GM20000 (cell line): Measurements from ENCODE around the gene VWA3B.

ENCODE experiments used
- DNase-seq: peaks from one replicate; pipeline ENCODE4 v3.0.0; 2012; ENCODE audit warnings: low spot score
- CTCF ChIP-seq: IDR thresholded peaks from 2 replicates; pipeline ENCODE4 v1.5.1; 2012; ENCODE audit warnings: mild to moderate bottlenecking, control low read depth; ENCODE audit errors: extremely low read depth, missing control alignments

The VWA3B gene

DNA sequence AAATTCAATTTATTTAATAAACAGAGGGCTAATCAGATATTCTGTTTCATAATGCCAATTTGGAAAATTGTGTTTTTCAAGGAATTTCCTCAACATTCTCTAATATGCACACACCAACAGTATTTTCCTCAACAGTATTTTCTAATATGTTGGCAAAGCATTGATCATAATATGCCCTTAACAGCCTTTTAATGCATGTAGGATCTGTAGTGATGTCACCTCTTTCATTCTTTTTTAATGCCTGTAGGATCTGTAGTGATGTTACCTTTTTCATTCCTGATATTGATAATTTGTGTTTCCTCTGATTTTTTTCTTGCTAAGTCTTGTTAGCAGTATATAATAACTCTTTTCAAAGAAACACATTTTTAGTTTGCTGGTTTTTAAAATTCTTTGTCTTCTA lies 15.9 kb downstream of the VWA3B start:
- DNase-seq = no peak
- TF ChIP-seq CTCF = no peak

DNA sequence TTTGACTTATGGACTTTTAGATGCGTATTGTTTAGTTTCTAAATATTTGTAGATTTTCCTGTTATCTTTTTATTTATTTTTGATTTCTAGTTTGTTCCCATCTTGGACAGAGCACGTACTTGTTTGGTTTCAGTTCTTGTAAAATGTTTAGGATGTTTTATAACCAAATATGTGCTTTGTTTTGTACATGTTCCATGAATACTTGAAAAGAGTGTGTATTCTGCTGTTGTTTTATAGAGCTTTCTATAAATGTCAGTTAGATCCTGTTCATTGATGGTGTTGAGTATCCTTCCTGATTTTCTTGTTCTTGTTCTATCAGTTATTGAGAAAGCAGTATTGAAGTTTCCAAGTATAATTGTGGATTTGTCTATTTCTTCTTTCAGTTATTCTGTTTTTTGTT lies 21.1 kb downstream of the VWA3B start:
- DNase-seq = no peak
- no peak for TF ChIP-seq CTCF

DNA sequence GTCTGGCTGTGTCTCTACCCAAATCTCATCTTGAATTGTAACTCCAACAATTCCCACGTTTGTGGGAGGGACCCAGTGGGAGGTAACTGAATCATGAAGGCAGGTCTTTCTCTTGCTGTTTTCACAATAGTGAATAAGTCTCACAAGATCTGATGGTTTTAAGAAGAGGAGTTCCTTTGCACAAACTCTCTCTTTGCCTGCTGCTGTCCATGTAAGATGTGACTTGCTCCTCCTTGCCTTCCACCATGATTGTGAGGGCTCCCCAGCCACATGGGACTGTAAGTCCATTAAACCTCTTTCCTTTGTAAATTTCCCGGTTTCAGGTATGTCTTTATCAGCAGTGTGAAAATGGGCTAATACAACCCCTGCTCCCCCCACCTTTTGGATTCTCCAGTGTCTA lies 23.8 kb downstream of the VWA3B start:
- no peak for DNase-seq
- TF ChIP-seq CTCF = no peak

DNA sequence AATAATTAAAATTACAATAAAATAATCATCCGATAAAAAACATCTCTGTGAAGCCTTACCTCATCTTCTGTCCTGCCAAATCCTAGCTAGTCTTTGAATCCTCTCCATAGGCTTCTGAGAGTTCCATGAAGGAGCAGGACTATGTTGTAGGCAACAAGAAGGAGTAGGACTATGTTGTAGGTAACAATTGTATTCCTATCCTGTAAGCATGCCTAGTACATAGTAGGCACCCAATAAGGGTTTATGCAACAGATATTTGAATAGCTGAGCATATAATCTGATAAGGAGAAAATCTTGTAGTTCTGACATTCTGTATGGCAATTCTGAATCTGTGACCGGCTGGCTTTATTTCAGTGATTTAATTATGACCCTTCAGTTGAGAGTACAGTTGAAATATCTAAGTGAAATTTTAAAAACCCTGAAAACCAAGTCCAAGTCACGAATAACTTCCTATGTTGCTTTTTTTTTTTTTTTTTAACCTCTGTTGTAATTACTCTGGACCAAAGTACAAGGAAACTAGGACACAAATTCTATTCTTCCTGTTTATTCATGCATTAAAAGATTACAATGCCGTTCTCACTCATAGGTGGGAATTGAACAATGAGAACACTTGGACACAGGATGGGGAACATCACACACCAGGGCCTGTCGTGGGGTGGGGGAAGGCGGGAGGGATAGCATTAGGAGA lies 27.8 kb downstream of the VWA3B start:
- DNase-seq = no peak
- TF ChIP-seq CTCF = no peak

DNA sequence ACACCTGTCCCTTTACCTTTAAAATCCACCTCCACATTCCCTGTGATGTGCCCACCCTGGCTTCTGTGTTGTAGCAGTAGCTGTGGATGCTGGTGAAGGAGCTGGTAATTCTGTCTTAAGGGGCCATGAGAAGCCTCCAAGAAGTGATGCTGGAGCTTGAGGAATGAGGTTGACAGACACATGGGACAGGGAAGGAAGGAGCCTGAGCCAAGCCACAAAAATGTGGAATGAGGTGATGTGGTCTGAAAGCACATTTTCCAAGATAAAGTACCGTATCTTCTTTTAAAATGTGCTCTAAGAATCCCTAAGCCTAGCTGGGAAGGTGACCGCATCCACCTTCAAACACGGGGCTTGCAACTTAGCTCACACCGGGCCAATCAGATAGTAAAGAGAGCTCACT lies 31.2 kb downstream of the VWA3B start:
- no peak for TF ChIP-seq CTCF
- DNase-seq = no peak

DNA sequence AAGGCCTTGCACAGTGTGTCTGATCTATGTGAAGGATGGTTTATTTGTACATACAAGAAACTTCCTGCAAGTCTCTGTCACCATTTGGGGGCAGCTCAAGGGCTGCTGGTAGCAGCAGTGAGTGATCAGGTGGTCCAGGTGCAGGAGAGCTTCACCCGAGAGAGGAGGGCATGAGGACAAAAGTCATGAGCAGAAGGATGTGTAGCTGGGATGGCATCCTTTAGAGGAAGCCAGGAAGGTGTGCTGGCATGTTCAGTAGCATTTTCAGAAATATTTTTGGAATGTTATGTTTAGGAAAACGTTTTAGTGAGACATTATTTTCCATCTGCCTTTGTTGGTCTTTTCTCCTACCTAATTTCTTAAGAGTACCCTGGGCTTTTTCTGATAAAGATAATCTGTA lies 31.9 kb downstream of the VWA3B start:
- TF ChIP-seq CTCF = no peak

DNA sequence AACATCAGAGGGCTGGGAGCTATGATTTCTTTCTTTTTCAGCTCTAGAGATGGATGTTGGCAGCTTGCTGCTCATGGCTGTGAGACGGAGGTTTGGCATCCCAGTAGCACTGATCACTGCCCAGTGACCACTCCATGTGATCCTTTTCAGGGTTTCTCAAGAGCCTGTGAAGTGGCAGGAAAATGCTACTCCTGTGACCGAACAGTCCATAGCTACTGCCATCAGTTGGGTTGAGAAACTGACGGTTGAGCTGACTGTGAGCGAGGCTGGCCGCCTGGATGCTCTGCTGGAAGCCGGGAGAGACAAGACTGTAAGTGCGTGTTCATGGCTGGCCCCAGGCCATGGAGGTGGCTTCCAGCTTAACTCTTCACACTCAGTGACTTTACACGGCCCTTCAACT lies 34.2 kb downstream of the VWA3B start:
- DNase-seq = no peak
- TF ChIP-seq CTCF = no peak

More for the DNA sequence above, 31.9 kb downstream of the VWA3B start:
- DNase-seq = no peak
